GM12865 (cell line): ENCODE measurements around the gene CDC45.
"Not testable (repeated sequence)": the region's sequence is repeated elsewhere in the genome, so short reads cannot be mapped to it uniquely, and the experiment has no call there.

Experiments
- DNase-seq: peaks from one replicate; pipeline ENCODE4 v3.0.0; 2010; ENCODE audit warnings: low read depth
- H3K4me3 ChIP-seq: 2 replicates; pipeline ENCODE4 v1.5.1; 2011; ENCODE audit warnings: mild to moderate bottlenecking, low read depth, low read length, control low read depth
- TF ChIP-seq, protein P1 (sequence below): IDR thresholded peaks from 2 replicates; pipeline ENCODE4 v1.5.1; 2011; ENCODE audit warnings: low read length, control low read depth, low read depth, inconsistent platforms; ENCODE audit not compliant: insufficient read depth; ENCODE audit errors: missing control alignments

Gene CDC45

DNA sequence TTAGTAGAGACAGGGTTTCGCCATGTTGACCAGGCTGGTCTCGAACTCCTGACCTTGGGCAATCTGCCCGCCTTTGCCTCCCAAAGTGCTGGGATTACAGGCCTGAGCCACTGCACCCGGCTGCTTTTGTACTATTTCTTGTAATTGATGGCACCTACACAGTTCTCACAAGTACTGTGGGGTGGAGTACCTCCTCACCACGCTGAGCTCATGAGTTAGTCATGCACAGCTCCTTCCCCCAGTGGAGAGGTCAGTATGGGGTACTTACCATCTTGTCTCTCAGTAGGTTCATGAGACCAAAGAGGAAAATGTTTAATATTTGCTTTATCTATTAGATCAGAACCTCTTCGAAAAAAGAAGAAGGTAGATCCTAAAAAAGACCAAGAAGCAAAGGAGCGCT lies 45.3 kb upstream of the CDC45 start:
- H3K4me3 ChIP-seq, result no peak overlapping the region
- TF ChIP-seq, protein P1, sequence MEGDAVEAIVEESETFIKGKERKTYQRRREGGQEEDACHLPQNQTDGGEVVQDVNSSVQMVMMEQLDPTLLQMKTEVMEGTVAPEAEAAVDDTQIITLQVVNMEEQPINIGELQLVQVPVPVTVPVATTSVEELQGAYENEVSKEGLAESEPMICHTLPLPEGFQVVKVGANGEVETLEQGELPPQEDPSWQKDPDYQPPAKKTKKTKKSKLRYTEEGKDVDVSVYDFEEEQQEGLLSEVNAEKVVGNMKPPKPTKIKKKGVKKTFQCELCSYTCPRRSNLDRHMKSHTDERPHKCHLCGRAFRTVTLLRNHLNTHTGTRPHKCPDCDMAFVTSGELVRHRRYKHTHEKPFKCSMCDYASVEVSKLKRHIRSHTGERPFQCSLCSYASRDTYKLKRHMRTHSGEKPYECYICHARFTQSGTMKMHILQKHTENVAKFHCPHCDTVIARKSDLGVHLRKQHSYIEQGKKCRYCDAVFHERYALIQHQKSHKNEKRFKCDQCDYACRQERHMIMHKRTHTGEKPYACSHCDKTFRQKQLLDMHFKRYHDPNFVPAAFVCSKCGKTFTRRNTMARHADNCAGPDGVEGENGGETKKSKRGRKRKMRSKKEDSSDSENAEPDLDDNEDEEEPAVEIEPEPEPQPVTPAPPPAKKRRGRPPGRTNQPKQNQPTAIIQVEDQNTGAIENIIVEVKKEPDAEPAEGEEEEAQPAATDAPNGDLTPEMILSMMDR, result no peak
- peak; percentile 29 for DNase-seq

- H3K4me3 ChIP-seq, result no peak overlapping the region
- no peak for DNase-seq
- TF ChIP-seq, protein P1, result no peak
These were observed 44.7 kb upstream of the CDC45 start for GRCh38 chr22:19434829-19435580.

GRCh38 chr22:19436444-19437161 lies 43.1 kb upstream of the CDC45 start:
- not testable (repeated sequence) for H3K4me3 ChIP-seq, DNase-seq

DNA sequence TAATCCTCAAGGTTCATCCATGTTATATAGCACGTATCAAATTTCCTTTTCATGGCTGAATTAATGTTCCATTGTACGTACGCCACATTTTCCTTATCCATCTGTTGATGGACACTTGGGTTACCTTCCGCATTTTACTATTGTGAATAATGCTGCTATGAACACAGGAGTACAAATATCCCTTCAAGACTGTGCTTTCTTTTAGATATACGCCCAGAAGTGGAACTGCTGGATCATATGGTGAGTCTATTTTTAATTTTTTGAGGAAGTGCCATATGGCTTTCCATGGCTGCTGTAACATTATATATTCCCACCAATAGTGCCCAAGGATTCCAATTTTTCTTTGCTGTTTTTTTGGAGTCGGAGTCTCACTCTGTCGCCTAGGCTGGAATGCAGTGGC lies 41.4 kb upstream of the CDC45 start:
- TF ChIP-seq, protein P1, result no peak
- DNase-seq, result no peak
- no peak overlapping the region for H3K4me3 ChIP-seq

DNA sequence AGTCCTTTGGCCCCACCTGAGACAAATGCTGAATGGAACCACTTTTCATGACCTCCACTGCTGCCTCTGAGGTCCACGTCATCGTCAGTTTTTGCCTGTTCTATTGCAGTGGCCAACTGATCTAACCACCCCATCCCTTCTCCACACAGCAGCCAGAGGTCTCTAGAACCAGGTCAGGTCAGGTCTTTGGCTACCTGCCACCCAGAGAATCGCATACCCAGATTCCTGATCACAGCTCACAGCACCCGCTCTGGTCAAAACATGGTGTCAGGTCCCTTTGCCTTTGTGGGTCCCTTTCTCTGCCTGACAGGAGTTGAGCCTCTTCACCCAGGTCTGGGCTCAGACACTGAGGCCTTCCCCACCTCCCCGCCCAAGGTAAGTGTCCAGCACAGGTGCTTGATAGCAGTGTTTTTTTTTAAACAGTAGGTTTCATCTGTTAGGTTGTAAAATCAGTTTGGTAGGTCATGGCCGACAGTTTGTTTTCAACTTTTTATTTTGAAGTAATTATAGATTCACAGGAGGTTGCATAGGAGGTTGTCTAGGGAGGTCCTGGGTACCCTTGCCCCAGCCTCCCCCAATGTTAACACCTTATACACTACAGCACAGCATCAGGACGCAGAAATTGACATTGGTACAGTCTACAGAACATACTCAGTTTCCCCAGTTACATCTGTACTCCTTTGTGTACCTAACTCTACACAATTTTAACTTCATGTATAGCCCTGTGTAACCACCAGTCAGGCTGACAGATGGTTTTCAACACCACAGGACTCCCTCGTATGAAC lies 39.1 kb upstream of the CDC45 start:
- no peak overlapping the region for H3K4me3 ChIP-seq
- TF ChIP-seq, protein P1, result no peak
- DNase-seq, result no peak

DNA sequence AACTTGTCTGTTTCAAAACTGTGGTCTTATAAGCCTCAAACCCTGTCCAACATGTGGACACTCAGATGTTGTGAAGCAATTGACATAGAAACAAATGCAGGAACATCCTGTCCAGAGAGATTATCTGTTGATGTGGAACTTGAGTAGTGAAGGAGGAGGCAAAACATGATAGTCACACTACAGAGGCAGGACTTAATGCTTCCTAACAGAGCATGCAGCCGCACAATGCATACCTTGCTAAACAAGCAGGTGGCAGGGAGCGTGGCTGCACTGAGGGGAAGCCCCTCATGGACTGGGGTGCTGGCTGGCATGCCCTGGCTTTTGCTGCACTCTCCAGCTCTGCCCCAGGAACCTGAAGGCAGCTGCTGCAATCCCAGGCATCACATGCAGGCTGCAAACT lies 37.6 kb upstream of the CDC45 start:
- DNase-seq, result no peak
- H3K4me3 ChIP-seq, result no peak overlapping the region
- TF ChIP-seq, protein P1, result no peak

GRCh38 chr22:19443544-19444211 lies 36.0 kb upstream of the CDC45 start:
- TF ChIP-seq, protein P1, result no peak
- DNase-seq, result no peak

DNA sequence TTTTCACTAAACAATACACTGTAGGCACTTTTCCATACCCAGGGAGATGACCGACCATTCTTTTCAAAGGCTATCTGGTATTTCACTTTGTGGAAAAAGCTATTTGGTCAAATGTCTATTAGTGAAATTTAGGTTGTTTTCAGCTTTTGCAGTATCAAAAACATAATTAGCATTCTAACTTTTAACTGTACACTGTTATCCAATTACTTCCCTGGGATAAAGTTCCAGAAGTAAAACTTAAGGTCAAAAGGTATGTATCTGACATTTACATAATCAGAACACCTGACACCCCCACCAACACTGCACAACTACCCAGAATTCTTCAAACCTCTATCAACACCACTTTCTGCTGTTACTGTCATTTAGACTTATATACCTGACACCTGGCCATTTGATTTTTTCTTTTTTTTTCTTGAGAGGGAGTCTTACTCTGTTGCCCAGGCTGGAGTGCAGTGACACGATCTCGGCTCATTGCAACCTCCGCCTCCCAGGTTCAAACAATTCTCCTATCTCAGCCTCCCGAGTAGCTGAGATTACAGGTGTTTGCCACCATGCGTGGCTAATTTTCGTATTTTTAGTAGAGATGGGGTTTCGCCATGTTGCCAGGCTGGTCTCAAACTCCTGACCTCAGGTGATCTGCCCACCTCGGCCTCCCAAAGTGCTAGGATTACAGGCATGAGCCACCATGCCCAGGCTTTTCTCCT lies 34.3 kb upstream of the CDC45 start:
- H3K4me3 ChIP-seq, DNase-seq: not testable (repeated sequence)

More at GRCh38 chr22:19443544-19444211, 36.0 kb upstream of the CDC45 start:
- H3K4me3 ChIP-seq, result no peak overlapping the region
